NCI-H460 (cell line): ENCODE data around the gene MMP23B. TPM values are rescaled to one million over a fixed set of nuclear protein-coding genes. Genes with fewer than 3 reads are reported as not detected.
A peak's percentile ranks its signal among the peaks of the same experiment; 100 is the strongest.
"Not testable (repeated sequence)": the region's sequence is repeated elsewhere in the genome, so short reads cannot be mapped to it uniquely, and the experiment has no call there.

Source experiments
- DNase-seq: peaks from one replicate; pipeline ENCODE4 v3.0.0-alpha.2; 2016; ENCODE audit warnings: low read depth; ENCODE audit errors: extremely low read depth
- total RNA-seq: library from RNA; depleted of rRNA; stranded (reverse); fragments of >200 nt; shearing (Covaris generic); gene quantifications from 2 replicates; pipeline ENCODE4 v1.2.3, GENCODE V29; 2014

The MMP23B gene
- total RNA-seq, 1 experiment from 2014 or later = 0.15 TPM

- no peak for DNase-seq
Measured at GRCh38 chr1:1629430-1630190, 2.4 kb upstream of the MMP23B start.

GRCh38 chr1:1630191-1630964 is 1.6 kb upstream of the MMP23B start:
- DNase-seq = no peak

GRCh38 chr1:1630965-1631781 is 800 bp upstream of the MMP23B start:
- DNase-seq = no peak

DNA sequence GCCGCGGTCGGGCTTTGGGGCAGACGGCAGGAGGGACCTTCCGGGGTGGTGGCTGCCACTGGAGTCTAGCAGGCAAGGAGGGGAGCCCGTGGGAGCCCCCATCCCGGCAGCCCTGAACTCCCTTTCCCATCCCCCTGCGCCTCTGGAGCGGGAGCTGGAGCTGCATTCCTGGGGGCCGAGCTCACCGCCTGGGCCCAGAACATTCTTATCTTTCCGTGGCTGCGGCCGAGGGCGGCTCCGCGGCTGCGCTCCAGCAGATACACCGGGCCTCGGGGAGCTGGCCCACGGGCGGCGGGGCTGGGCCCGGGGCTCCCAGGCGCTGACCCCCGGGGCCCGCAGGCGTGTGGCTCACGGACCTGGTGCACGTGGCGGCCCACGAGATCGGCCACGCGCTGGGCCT is 1.4 kb downstream of the MMP23B start:
- DNase-seq = not testable (repeated sequence)

- DNase-seq = not testable (repeated sequence)
Measured at GRCh38 chr1:1634613-1635012, 2.6 kb downstream of the MMP23B start.

GRCh38 chr1:1636621-1637478 is 4.9 kb downstream of the MMP23B start:
- not testable (repeated sequence) for DNase-seq

- not testable (repeated sequence) for DNase-seq
Measured at GRCh38 chr1:1637479-1637875, 5.5 kb downstream of the MMP23B start.

DNA sequence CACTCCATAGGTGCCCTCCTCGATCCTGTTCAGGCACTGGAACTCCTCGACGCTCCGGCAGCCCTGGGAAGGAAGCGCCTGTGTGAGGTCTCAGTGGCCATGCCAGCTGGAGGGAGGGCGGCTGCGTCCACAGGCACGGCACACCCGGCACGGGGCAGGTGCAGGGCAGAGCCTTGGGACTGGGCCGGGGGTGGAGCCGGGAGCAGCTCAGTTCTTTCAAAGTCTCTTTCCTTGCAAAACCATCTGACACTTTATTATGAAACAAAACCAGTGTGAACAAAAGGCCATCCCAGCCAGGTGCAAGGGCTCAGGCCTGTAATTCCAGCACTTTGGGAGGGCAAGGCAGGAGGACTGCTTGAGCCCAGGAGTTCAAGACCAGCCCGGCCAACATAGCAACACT is 6.6 kb downstream of the MMP23B start:
- DNase-seq = not testable (repeated sequence)

DNA sequence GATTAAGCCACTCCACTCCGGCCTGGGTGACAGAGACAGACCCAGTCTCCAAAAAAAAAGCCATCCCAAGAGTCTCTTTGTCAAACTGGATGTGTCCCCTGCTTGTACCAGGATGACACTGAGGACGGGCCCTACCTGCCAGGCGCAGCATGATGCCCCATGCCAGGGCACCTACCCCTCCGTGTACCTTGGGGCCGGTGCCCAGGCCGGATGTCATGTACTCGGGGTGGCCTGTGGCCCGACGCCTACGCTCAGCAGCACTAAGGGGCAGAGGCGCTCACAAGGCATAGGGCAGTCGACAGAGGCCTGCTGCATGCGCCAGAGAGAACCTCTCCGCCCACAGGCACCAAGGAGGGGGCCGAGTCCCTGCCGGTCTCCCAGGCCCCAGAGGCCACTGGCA is 7.4 kb downstream of the MMP23B start:
- not testable (repeated sequence) for DNase-seq

DNA sequence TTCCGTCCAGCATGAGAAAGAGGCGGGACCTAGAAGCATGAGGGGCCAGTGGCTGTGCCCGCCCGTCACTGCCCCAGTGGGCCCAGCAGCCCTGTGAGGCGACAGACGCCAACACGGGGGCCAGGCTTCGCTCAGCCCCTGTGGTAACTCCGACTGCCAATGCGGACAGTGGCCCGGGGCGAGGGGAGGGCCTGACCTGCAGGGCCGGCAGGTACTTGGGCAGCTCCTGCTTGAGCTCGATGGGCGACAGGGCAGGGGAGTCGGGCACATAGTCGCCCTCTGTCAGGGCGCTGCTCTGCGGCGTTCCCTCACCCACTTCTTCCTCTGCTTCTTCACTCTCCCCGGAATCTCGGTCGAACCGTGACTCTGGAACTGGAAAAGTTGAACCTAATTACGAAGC is 8.1 kb downstream of the MMP23B start:
- DNase-seq = not testable (repeated sequence)

DNA sequence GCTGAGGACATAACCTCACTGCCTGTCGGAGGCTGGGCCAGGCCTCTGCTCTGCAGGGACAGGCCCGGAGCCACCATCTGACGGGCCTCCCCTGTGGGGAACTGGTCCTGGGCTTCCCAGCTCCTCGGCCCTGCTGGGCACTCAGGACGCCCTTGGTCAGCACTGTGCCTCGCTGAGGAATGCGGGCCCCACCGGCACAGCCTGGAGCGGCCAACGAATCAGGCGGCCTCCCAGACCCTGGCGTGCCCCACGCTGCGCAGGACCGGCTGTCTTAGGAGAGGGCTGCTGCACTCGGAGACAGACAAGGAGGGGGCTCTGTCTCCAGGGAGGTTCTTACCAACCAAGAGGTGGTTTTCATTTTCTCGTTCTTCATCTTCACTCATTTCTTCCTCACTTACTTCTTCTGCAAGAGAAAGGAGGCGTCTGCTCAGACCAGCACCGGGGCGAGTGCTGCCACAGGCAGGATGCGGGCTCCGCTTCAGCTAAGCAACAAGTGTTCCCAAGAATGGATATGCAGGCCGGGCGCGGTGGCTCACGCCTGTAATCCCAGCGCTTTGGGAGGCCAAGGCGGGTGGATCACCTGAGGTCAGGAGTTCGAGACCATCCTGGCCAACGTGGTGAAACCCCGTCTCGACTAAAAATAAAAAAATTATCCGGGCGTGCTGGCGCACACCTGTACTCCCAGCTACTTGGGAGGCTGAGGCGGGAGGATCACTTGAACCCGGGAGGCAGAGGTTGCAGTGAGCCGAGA is 8.9 kb downstream of the MMP23B start:
- not testable (repeated sequence) for DNase-seq

GRCh38 chr1:1646326-1646725 is 14.4 kb downstream of the MMP23B start:
- DNase-seq = not testable (repeated sequence)

GRCh38 chr1:1647567-1648241 is 15.7 kb downstream of the MMP23B start:
- DNase-seq = not testable (repeated sequence)

DNA sequence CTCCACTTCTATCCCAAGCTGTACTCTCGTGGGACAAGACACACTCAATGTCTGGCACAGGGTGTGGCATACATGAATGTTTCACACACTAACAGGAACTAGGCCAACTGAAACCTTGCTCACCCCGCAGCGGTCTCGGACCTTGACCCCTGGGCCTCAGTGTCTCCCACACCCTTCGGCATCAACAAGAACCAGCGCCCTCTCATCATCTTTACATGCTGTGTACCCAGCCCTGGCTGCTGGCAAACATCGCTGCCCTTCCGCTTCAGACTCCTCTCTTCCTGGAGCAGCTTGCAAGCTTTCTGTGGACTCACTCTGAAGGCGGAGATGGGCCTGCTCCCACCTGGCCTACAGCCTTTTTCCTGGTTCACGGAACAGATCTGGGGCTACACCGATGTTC is 16.3 kb downstream of the MMP23B start:
- DNase-seq = not testable (repeated sequence)

- DNase-seq = peak; percentile 88
Measured at GRCh38 chr1:1658583-1659549, 26.9 kb downstream of the MMP23B start, which contains the start of gene CDK11B. Gene CDK11B (minus strand): TSS chr1:1659004. CDS start chr1:1657485, 1,519 bp downstream.

GRCh38 chr1:1662392-1662791 is 30.4 kb downstream of the MMP23B start:
- not testable (repeated sequence) for DNase-seq

DNA sequence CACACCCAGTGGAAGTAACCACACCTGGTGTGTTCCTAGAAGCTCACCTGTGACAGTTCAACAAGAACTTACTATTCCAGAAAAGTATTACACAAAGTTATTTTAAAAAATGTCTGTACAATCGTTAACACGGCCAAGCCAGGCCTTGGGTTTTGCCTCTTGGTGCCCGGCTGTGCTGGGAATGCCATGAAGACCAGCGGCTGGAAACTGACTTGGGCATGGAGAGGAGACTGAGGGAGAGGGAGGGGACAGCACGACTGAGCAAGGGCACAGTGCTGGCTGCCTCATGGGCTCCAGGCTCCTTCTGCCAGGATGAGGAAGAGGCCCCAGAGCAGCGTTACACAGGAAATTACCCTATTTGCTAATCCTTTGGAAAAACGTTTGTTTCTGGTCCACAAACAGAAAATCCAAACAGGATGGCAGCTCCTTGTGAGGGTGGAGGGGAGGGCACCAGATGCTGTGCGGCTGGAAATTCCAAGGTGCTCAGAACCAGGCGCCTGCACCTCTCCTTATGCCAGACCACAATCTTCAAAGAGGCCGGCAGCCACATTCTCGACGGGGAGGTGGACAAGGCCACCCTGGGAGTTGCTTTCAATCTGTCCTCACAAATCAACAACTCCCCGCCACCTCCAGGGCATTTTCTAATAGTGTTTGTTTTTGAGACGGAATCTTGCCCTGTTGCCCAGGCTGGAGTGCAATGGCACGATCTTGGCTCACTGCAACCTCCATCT is 31.0 kb downstream of the MMP23B start:
- DNase-seq = not testable (repeated sequence)
